NB4 (cell line): ENCODE results near the gene THBS3.
A peak's percentile ranks its signal among the peaks of the same experiment; 100 is the strongest.
"Not testable (repeated sequence)": the region's sequence is repeated elsewhere in the genome, so short reads cannot be mapped to it uniquely, and the experiment has no call there.

Source experiments
- DNase-seq: peaks from one replicate; pipeline ENCODE4 v3.0.0; 2010; ENCODE audit warnings: low read depth
- H3K4me3 ChIP-seq: one replicate; pipeline ENCODE4 v1.5.1; 2011; ENCODE audit warnings: mild to moderate bottlenecking, low read depth, low read length, moderate library complexity
- CTCF ChIP-seq: IDR thresholded peaks from one replicate; pipeline ENCODE4 v1.5.1; 2012; ENCODE audit warnings: low read depth, low read length
- MAX ChIP-seq: IDR thresholded peaks from 2 replicates; pipeline ENCODE4 v1.6.1; 2011; ENCODE audit warnings: low read depth, low read length
- MYC ChIP-seq: IDR thresholded peaks from 2 replicates; pipeline ENCODE4 v1.6.1; 2011; ENCODE audit warnings: low read depth, low read length
- POLR2A ChIP-seq: IDR thresholded peaks from 2 replicates; pipeline ENCODE4 v1.6.1; 2011; ENCODE audit warnings: mild to moderate bottlenecking; ENCODE audit not compliant: insufficient read length; ENCODE audit errors: extremely low read depth

The THBS3 gene

GRCh38 chr1:155226910-155227260 is 19.2 kb upstream of the THBS3 start:
- peak overlapping the region; percentile 95 for H3K4me3 ChIP-seq
- no peak for TF ChIP-seq CTCF
- TF ChIP-seq MAX = 0 out of 2 replicates have a peak, but pooled peaks have one; percentile 12
- no peak for TF ChIP-seq POLR2A
- TF ChIP-seq MYC = no peak; the same call in 1 of the 2 replicates
- peak; percentile 70 for DNase-seq

GRCh38 chr1:155226188-155226909 is 18.7 kb upstream of the THBS3 start:
- H3K4me3 ChIP-seq = peak overlapping the region; percentile 95
- TF ChIP-seq MAX = peak; percentile 33; the same call in 1 of the 2 replicates
- peak; percentile 66 for TF ChIP-seq CTCF
- no peak; the same call in 1 of the 2 replicates for TF ChIP-seq MYC
- no peak for TF ChIP-seq POLR2A
- peak; percentile 92 for DNase-seq

GRCh38 chr1:155225404-155225759 is 17.7 kb upstream of the THBS3 start:
- DNase-seq = not testable (repeated sequence)
- H3K4me3 ChIP-seq = peak overlapping the region; percentile 95

GRCh38 chr1:155223047-155223446 is 15.3 kb upstream of the THBS3 start:
- TF ChIP-seq MAX (no peak), CTCF (no peak), POLR2A (no peak), MYC (no peak)
- DNase-seq = peak; percentile 44
- no peak overlapping the region for H3K4me3 ChIP-seq

- not testable (repeated sequence) for H3K4me3 ChIP-seq, DNase-seq
These were observed 12.7 kb upstream of the THBS3 start for GRCh38 chr1:155220211-155220965.

- no peak overlapping the region for H3K4me3 ChIP-seq
- peak; percentile 77 for TF ChIP-seq MYC
- TF ChIP-seq MAX = peak; percentile 78
- no peak for TF ChIP-seq CTCF
- DNase-seq = peak; percentile 63
These were observed 11.9 kb upstream of the THBS3 start for GRCh38 chr1:155219592-155220031.
